GM21360 (cell line): Measurements from ENCODE around the gene OR2AG2.
A peak's percentile ranks its signal among the peaks of the same experiment; 100 is the strongest.

Source experiments
- ATAC-seq: cut with Tn5 transposase; IDR thresholded peaks from one replicate; pipeline ENCODE4 v1.9.1; 2021; ENCODE audit warnings: mild to moderate bottlenecking, moderate library complexity; ENCODE audit not compliant: unreplicated experiment

OR2AG2 gene

DNA sequence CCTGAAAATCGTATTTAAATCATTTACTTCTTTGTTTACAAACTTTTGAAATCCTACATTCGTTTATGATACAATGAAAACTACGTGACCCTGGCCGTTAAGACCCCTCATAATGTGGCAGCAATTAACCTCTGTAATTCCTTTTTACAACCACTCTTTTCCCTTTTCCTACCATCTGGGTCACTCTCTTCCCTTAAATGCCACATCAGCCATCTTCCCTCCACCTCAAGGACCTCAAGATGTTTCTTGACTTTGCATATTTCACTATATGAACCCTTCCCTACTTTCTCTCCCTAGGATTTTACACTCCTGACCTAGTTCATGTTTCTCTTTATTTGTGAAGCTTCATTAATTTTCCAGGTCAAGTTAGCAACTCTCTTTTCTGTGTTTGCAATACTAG is 26.8 kb downstream of the OR2AG2 start:
- no peak for ATAC-seq

DNA sequence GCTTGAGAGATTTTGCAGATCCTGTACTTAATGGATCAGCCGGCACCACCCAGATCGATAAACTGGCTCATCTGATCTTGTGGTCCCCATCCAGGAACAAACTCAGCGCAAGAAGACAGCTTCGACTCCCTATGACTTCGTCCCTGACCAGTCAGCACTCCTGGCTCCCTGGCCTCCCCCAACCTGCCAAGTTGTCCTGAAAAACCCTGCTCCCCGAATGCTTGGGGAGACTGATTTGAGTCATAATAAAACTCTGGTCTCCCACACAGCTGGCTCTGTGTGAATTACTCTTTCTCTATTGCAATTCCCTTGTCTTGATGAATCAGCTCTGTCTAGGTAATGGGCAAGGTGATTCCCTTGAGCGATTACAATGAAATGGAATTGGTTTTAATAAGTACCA is 29.5 kb downstream of the OR2AG2 start:
- no peak for ATAC-seq

DNA sequence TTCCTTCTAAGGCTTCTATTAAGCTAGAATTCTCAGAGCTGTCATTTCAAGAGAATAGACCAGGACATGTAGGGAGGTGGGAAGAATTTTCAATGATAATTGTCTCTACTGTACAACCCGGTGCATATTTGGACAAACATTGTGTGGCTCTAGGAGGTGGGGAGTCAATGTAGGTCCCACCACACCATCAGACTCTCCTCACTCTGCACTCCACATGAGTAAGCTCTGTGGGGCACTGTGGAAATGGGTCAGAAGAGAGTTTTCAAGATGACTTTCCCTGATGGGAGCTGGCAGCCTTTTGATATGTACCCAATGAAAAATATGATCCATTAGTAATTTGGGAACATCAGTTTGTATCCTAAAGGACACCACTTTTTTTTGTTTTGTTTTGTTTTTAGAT is 33.2 kb downstream of the OR2AG2 start:
- ATAC-seq, result no peak

DNA sequence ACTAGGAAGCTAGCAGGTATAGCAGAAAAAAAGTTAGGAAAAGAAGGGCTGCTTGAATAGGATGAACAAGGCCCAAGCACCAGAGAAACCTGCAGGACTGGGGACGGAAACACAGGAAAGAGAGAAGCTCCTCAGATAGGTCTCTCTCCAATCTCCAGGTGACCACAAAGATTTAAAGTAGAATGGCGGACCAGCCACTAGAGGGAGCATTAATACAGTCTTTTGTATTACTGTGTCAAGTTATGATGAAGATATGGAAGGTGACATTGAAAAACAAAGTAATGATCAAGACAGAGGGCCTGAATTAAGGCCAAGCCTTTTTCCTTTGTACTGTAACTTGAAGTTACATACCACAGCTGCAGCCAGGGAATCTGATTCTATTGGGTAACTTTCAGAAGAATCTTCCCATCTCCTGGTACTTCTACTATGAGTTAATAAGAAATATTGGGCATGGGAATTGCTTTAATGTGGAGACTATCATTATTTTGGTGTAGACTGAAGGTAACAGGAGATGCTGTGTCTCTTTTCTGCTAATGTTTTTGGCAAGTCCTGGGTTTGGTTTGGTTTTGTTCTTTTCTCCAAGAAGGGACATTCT is 33.8 kb downstream of the OR2AG2 start:
- peak; percentile 81 for ATAC-seq

GRCh38 chr11:6736495-6737121 is 35.2 kb downstream of the OR2AG2 start:
- no peak for ATAC-seq

DNA sequence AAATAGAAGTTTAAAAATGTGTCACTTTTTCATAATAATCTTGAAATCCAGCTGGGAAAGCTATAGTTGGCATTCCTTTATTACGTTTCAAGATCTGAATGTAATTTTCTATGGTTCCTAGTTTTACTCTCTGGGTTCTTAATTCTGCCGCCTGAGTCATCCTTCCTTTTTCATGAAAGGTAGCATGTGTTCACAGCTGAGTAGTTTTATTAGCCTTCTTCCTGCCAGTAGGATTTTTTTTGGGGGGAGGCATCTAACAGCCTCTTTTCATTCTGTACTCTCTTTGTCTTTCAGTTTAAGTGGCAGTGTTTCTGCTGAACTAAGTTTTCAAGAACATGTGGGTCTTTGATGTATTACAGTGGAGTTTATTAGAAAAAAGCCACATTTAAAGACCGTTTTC is 36.5 kb downstream of the OR2AG2 start:
- no peak for ATAC-seq

GRCh38 chr11:6734616-6735015 is 37.2 kb downstream of the OR2AG2 start:
- ATAC-seq, result no peak

GRCh38 chr11:6733326-6734275 is 38.2 kb downstream of the OR2AG2 start:
- no peak for ATAC-seq

DNA sequence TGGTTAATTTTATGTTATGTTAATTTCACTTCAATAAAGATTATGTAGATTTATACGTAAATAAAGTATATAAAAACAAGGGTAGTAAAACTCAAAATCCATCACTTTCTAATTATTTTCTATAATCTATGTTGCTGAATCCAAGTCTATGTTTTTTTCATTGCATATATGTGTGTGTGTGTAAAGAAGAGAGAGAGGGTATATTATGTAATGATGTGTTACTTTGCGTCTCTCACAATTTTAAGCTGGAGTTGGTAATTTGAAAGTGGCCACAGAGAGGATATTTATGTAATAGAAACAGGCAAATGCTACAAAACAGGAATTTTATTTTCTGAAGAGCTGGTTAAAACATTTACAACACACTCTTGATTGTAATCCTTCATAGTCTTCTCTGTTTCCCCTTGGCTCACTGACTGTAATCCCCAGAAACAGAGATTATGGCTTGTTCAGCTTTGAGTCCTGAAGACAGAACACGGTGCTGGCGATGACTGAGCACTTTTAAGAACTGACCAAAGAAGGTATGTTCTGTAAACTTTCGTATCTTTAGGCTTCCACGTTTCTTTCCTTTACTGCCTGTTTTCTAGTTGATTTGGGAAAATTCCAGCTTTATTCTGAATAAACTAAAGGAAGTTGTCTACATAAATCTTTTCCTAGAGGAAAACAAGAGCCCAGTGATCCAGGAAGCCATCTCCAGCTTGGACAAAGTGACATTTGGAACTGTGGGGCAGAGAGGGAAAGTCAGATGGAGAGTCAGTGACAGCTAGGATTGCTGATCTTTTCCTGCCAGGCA is 43.6 kb downstream of the OR2AG2 start:
- ATAC-seq, result no peak

DNA sequence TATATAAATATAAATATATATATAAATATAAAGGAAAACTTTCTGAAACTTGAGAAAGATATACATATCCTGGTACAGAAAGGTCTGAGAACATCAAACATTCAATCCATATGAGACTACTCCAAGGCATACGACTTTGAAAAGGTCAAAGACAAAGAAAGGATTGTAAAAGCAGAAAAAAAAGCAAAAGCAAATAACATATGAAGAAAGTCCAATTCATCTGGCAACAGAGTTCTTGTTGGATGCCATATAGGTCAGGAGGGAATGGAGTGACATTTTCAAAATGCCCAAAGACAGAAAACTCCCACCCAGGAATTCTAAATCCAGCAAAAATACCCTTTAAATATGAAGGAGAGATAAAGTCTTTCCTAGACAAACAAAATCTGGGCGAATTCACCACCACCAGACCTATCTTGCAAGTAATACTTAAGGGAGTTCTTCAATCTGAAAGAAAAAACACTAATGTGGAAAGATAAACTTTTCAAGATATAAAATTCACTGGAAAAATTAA is 46.3 kb downstream of the OR2AG2 start:
- ATAC-seq, result no peak

- ATAC-seq, result no peak
These were observed 47.8 kb downstream of the OR2AG2 start for GRCh38 chr11:6724013-6724412.

DNA sequence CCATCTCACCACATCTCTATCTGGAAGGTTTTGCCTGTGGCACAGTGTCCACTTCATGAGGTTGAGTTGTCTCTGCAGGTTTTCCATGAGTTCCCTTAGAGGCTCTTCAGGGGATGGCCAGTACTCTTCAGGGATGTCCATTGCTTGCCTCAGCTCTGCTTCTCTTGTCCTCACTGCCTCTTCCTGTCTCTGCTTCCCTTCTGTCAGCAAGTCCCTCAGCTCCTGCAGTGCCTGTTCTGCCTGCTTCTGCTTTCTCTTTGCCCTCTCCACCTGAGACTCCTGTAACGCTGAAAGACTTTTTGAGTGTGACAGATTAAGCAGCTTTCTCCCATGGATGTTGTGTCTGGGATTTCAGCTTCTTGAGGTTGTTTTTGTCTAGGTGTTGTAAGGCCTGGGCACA is 50.4 kb downstream of the OR2AG2 start:
- ATAC-seq, result no peak

GRCh38 chr11:6719576-6719975 is 52.2 kb downstream of the OR2AG2 start:
- ATAC-seq, result no peak

- ATAC-seq, result no peak
These were observed 54.4 kb downstream of the OR2AG2 start for GRCh38 chr11:6717426-6717825.
